Measurements from ENCODE around the gene CYP2A6.
"Not testable (repeated sequence)": the region's sequence is repeated elsewhere in the genome, so short reads cannot be mapped to it uniquely, and the experiment has no call there.

DNA sequence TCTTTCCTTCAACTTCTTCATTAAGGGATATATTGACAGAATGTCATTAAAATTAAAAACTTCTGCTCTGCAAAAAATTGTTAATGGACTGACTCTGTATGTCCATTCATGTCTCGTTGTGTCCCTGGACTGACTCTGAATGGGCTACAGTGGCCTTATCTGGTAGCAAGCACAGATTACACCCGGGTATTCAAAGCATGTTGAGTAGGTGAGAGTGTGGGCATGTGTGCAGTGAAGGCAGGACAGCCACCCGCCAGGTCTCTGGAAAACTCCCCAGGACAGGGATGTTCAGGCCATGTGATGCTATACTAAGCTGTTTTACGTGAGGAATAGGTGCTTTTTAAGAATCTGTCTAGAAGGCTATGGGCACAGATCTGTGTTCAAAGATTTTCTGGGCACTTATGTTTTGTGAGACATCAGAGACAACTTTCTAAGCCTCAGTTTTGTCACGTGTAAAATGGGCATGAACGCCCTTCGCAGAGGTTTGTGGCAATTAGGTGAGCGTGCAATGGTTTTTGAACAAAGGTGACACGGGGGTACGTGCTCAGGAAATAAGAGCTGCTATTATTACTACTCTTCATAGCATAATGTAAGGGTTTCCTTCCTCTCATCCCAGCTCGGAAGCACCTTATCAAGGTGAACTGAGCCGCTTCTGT is 7.1 kb downstream of the CYP2A6 start:
- TF ChIP-seq MEF2A (IDR thresholded peaks at IDR 0.05; ENCODE audit: borderline replicate concordance, low read depth); POLR2AphosphoS5 (IDR thresholded peaks at IDR 0.05; ENCODE audit: low read depth, low read length); EP300 (IDR thresholded peaks at IDR 0.05; ENCODE audit: borderline replicate concordance in 1 of 2, low read depth in 1 of 2, low read length in 1 of 2); GABPA (IDR thresholded peaks at IDR 0.05; ENCODE audit: low read depth); CHD2 (IDR thresholded peaks at IDR 0.05; ENCODE audit: low read length, partially characterized antibody); TEAD4 (IDR thresholded peaks at IDR 0.05; ENCODE audit: borderline replicate concordance, insufficient read depth); RFX5 (IDR thresholded peaks at IDR 0.05; ENCODE audit: low read length); RAD21 (IDR thresholded peaks at IDR 0.05; ENCODE audit: low read length): not testable (repeated sequence)
- TF ChIP-seq, protein P1, sequence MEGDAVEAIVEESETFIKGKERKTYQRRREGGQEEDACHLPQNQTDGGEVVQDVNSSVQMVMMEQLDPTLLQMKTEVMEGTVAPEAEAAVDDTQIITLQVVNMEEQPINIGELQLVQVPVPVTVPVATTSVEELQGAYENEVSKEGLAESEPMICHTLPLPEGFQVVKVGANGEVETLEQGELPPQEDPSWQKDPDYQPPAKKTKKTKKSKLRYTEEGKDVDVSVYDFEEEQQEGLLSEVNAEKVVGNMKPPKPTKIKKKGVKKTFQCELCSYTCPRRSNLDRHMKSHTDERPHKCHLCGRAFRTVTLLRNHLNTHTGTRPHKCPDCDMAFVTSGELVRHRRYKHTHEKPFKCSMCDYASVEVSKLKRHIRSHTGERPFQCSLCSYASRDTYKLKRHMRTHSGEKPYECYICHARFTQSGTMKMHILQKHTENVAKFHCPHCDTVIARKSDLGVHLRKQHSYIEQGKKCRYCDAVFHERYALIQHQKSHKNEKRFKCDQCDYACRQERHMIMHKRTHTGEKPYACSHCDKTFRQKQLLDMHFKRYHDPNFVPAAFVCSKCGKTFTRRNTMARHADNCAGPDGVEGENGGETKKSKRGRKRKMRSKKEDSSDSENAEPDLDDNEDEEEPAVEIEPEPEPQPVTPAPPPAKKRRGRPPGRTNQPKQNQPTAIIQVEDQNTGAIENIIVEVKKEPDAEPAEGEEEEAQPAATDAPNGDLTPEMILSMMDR (IDR thresholded peaks at IDR 0.05): not testable (repeated sequence)

All from SK-N-SH (cell line).